Measurements from ENCODE around the gene ERC2.

DNA sequence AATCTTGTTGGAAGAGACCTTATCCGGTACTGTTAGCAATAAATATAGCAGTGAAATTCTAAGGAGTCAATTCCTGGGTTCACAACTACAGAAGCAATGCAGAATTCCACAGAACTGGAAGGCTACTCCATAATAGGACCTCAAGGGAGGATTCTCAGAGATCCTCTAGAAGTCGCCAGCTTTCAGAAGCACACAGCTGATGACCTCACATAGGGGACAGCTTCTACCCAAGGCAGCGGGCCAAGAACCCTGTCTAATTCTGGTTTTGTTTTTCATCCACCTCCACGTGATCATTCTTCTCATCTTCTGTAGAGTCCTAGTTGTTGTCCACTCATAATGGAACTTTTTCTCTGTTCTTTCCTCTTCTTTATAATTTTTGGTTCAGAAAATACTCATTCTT is 99.4 kb downstream of the ERC2 start:
- no peak for TF ChIP-seq POLR2A (IDR thresholded peaks at IDR 0.05; ENCODE audit: low read depth, low read length)
- no peak for TF ChIP-seq POLR2AphosphoS5 (IDR thresholded peaks at IDR 0.05; ENCODE audit: low read depth, low read length)
- no peak for TF ChIP-seq POU2F2 (IDR thresholded peaks at IDR 0.05; ENCODE audit: low read depth, low read length)
- TF ChIP-seq SPI1 (IDR thresholded peaks at IDR 0.05; ENCODE audit: low read depth, low read length), result no peak
- TF ChIP-seq PAX5 (IDR thresholded peaks at IDR 0.05; ENCODE audit: insufficient read depth, low read length, severe bottlenecking), result no peak
